K562 (cell line): Measurements from ENCODE around the gene MEDAG. TPM values are rescaled to one million over a fixed set of nuclear protein-coding genes. Genes with fewer than 3 reads are reported as not detected.

ENCODE experiments used
- ATAC-seq: fragments of 200-7000 bp; cut with Tn5 transposase; 3 replicates; pipeline ENCODE4 v1.9.1; 2020; ENCODE audit warnings: moderate library complexity
- BruUV-seq: library from RNA; stranded (reverse); fragments of 400-500 nt; replicated peaks from 2 replicates; lab custom pipeline; 2021; lab: Mats Ljungman, UMichigan
- CTCF ChIA-PET: fragments of 300-600 bp; formaldehyde crosslinking; extraction: SDS; loops from one replicate; lab custom pipeline; 2021; ENCODE audit warnings: low intra/inter-chr PET ratio; lab: Yijun Ruan, JAX
- POLR2A ChIA-PET: fragments of 300-600, 350-650 bp; sonication (Branson Sonifier 250); formaldehyde crosslinking; extraction: SDS; loops from one replicate; lab custom pipeline; 2021; ENCODE audit warnings: antibody characterized with exemption, inconsistent platforms; lab: Yijun Ruan, JAX
- DNase-seq, 4 experiments: peaks; one replicate each; pipeline versions ENCODE4 v3.0.0 to v3.0.0-alpha.2; 2011 to 2018; ENCODE audit warnings: low spot score in 3 of 4, mixed read lengths in 3 of 4; ENCODE audit errors: extremely low read depth in 1 of 4
- FAIRE-seq: peaks from 2 replicates; lab custom pipeline; 2011; peaks lifted over from hg19 to GRCh38; lab: Jason Lieb, UNC
- H2AFZ ChIP-seq: 2 replicates; pipeline ENCODE4 v1.6.0; 2011; ENCODE audit warnings: low read depth, low read length, control low read depth, inconsistent platforms
- H3K27ac ChIP-seq: fragments of 200-600 bp; 3 replicates; pipeline ENCODE4 v1.8.0; 2011; ENCODE audit warnings: low read depth, mild to moderate bottlenecking, control low read depth, inconsistent platforms, low read length, moderate library complexity, mixed read lengths; ENCODE audit errors: extremely low read depth
- H3K27me3 ChIP-seq, 2 experiments: fragments of 300-600 bp in 1 of 2; 2 replicates in 1 of 2; 3 replicates in 1 of 2; pipeline versions ENCODE4 v1.6.0 to v1.8.0; 2011; ENCODE audit warnings: inconsistent platforms in 2 of 2, low read length in 2 of 2, mild to moderate bottlenecking in 1 of 2, mixed read lengths in 1 of 2, moderate library complexity in 1 of 2; ENCODE audit not compliant: control insufficient read depth in 2 of 2, insufficient read depth in 2 of 2
- H3K36me3 ChIP-seq: fragments of 300-600 bp; 3 replicates; pipeline ENCODE4 v1.8.0; 2011; ENCODE audit warnings: mild to moderate bottlenecking, low read length, inconsistent platforms; ENCODE audit not compliant: control insufficient read depth, insufficient read depth
- H3K4me1 ChIP-seq, 2 experiments: fragments of 200-600 bp in 1 of 2; replicated peaks in 1 of 2; 2 replicates in 1 of 2; 3 replicates in 1 of 2; pipeline versions ENCODE4 v1.5.1 to v1.8.0; 2011; ENCODE audit warnings: inconsistent platforms in 2 of 2, low read length in 2 of 2, mild to moderate bottlenecking in 1 of 2, mixed read lengths in 1 of 2, moderate library complexity in 1 of 2; ENCODE audit not compliant: control insufficient read depth in 2 of 2, insufficient read depth in 2 of 2
- H3K4me2 ChIP-seq: 2 replicates; pipeline ENCODE4 v1.6.1; 2011; ENCODE audit warnings: low read length, control low read depth, inconsistent platforms, mixed read lengths; ENCODE audit not compliant: insufficient read depth
- H3K4me3 ChIP-seq: fragments of 200-600 bp; sonication (generic), shearing (Covaris generic); 2 replicates; pipeline ENCODE4 v1.5.1; 2016; ENCODE audit warnings: control low read depth, inconsistent platforms
- H3K79me2 ChIP-seq: fragments of 200-600 bp; 3 replicates; pipeline ENCODE4 v1.8.0; 2011; ENCODE audit warnings: low read length, inconsistent platforms; ENCODE audit not compliant: control insufficient read depth, insufficient read depth
- H3K9ac ChIP-seq, 2 experiments: 2 replicates each; pipeline versions ENCODE4 v1.6.0 to v1.6.1; 2011; ENCODE audit warnings: low read depth in 2 of 2, low read length in 2 of 2, control low read depth in 1 of 2, inconsistent platforms in 1 of 2, mild to moderate bottlenecking in 1 of 2, mixed read lengths in 1 of 2; ENCODE audit not compliant: insufficient read depth in 1 of 2
- H3K9me1 ChIP-seq: one replicate; pipeline ENCODE4 v1.6.0; 2011; ENCODE audit warnings: inconsistent platforms, mild to moderate bottlenecking, low read length, moderate library complexity; ENCODE audit not compliant: control insufficient read depth, insufficient read depth
- H3K9me3 ChIP-seq: replicated peaks from 2 replicates; pipeline ENCODE4 v1.5.1; 2011; ENCODE audit warnings: low read depth, low read length, inconsistent platforms; ENCODE audit not compliant: control insufficient read depth, insufficient read depth
- H4K20me1 ChIP-seq: replicated peaks from 2 replicates; pipeline ENCODE4 v1.6.1; 2011; ENCODE audit warnings: low read length, inconsistent platforms, mixed read lengths; ENCODE audit not compliant: control insufficient read depth, insufficient read depth
- NCOR1 ChIP-seq: fragments of 450-650 bp; IDR thresholded peaks from 2 replicates; pipeline ENCODE4 v1.6.1; 2016; ENCODE audit warnings: mild to moderate bottlenecking, moderate library complexity
- STAG1 ChIP-seq: sonication (generic); formaldehyde crosslinking; IDR thresholded peaks from 2 replicates; pipeline ENCODE4 v1.5.0; 2020; ENCODE audit warnings: missing genetic modification reagents, borderline replicate concordance
- ZBTB1 ChIP-seq: sonication (generic); formaldehyde crosslinking; IDR thresholded peaks from 2 replicates; pipeline ENCODE4 v1.8.1; 2023; ENCODE audit warnings: missing genetic modification reagents, low read depth, mild to moderate bottlenecking, borderline replicate concordance
- ZNF140 ChIP-seq: fragments of 250-450 bp; sonication (Bioruptor Pico); IDR thresholded peaks from 2 replicates; pipeline ENCODE4 v1.8.0; 2021; ENCODE audit warnings: moderate library complexity, mild to moderate bottlenecking, inconsistent platforms
- ZNF146 ChIP-seq: IDR thresholded peaks from one replicate; pipeline ENCODE4 v1.6.1; 2018; ENCODE audit warnings: missing compliant biosample characterization; ENCODE audit not compliant: unreplicated experiment
- ZNF324 ChIP-seq: fragments of 250-450 bp; sonication (Bioruptor Pico); IDR thresholded peaks from 2 replicates; pipeline ENCODE4 v1.4.0; 2020; ENCODE audit warnings: mild to moderate bottlenecking
- WGBS: fragments of 100-300 bp; shearing (Covaris generic); methylation state at CpG from one replicate; pipeline ENCODE4 v1.1.6; 2016; ENCODE audit warnings: low coverage, mixed read lengths; ENCODE audit not compliant: insufficient coverage; ENCODE audit errors: missing lambda C conversion rate; 5-methylcytosine and 5-hydroxymethylcytosine counted together
- in situ Hi-C: fragments of 300-500 bp; cut with MboI; formaldehyde crosslinking; loops from 4 replicates; pipeline ENCODE4 v1.15.0; 2018; ENCODE audit warnings: inconsistent platforms, mixed read lengths
- intact Hi-C: fragments of 100-400 bp; cut with micrococcal nuclease; formaldehyde crosslinking; loops from 2 replicates; pipeline ENCODE4 v1.14.2; 2022
- polyA plus RNA-seq, 8 experiments: library from polyadenylated mRNA; depleted of rRNA in 4 of 8; stranded (reverse) in 5 of 8; unstranded in 3 of 8; fragments of >200 nt; fragmentation: Nextera tagmentation in 2 of 8; fragmentation: Illumina TruSeq in 1 of 8; extraction: Ambion mirVana in 2 of 8; extraction: Trizol in 1 of 8; gene quantifications; 2 replicates each; pipeline versions ENCODE4 v1.2.1 to v1.2.3, GENCODE V29; 2011 to 2014; ENCODE audit warnings: inconsistent platforms in 1 of 8, missing spikeins in 1 of 8
- total RNA-seq, 7 experiments: library from RNA; depleted of rRNA in 6 of 7; stranded (reverse); fragments of >200 nt in 6 of 7; fragmentation: Illumina TruSeq in 2 of 7; extraction: Trizol in 2 of 7; gene quantifications; 2 replicates each; pipeline versions ENCODE4 v1.2.1 to v1.2.3, GENCODE V29; 2011 to 2021; ENCODE audit warnings: low replicate concordance in 1 of 7
- TF ChIP-seq, protein P1 (sequence below), 3 experiments: IDR thresholded peaks in 2 of 3; conservative IDR thresholded peaks in 1 of 3; 2 replicates each; pipeline ENCODE4 v1.5.1; 2011 to 2012; ENCODE audit warnings: low read length in 3 of 3, mild to moderate bottlenecking in 3 of 3, control low read depth in 2 of 3, improper control_type of control experiment in 1 of 3, inconsistent platforms in 1 of 3, low read depth in 1 of 3, mixed read lengths in 1 of 3, moderate library complexity in 1 of 3; ENCODE audit not compliant: insufficient read depth in 2 of 3
- TF ChIP-seq, protein P2 (sequence below): fragments of 250-450 bp; sonication (Bioruptor Pico); IDR thresholded peaks from 2 replicates; pipeline ENCODE4 v1.9.0; 2021; ENCODE audit warnings: mild to moderate bottlenecking
- TF ChIP-seq, protein P3 (sequence below): fragments of 150-350 bp; conservative IDR thresholded peaks from 2 replicates; pipeline ENCODE4 v1.6.1; 2014; ENCODE audit warnings: low read length
- TF ChIP-seq, protein P4 (sequence below): fragments of 250-450 bp; sonication (Bioruptor Pico); IDR thresholded peaks from 2 replicates; pipeline ENCODE4 v1.8.0; 2022; ENCODE audit warnings: inconsistent platforms

MEDAG gene
- total and polyA plus RNA-seq, 9 of the 15 experiments (the other 6 are each of a cell fraction or from before 2014, with no cell fraction given) = not detected

DNA sequence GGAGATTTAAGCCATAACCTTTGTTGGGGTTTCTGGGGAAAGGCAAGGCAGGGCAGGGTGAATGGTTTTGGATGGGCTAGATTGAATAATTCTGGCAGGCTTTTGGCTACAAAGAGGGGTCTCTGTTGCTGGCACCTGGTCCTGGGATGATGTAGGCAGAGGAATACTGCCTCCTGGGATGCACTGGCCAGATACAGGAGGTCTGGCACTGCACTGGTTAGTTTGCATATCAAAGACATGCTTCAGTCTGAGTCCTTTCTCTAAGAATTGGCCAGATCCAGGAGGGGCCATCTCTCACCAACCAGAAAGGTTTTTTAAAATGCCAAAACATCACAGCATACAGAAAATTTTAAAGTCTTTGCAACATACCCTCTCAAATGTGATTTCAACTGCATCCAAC lies 8.0 kb upstream of the MEDAG start (continued):
- TF ChIP-seq, protein P1, sequence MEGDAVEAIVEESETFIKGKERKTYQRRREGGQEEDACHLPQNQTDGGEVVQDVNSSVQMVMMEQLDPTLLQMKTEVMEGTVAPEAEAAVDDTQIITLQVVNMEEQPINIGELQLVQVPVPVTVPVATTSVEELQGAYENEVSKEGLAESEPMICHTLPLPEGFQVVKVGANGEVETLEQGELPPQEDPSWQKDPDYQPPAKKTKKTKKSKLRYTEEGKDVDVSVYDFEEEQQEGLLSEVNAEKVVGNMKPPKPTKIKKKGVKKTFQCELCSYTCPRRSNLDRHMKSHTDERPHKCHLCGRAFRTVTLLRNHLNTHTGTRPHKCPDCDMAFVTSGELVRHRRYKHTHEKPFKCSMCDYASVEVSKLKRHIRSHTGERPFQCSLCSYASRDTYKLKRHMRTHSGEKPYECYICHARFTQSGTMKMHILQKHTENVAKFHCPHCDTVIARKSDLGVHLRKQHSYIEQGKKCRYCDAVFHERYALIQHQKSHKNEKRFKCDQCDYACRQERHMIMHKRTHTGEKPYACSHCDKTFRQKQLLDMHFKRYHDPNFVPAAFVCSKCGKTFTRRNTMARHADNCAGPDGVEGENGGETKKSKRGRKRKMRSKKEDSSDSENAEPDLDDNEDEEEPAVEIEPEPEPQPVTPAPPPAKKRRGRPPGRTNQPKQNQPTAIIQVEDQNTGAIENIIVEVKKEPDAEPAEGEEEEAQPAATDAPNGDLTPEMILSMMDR (IDR thresholded peaks at IDR 0.05 in 2 of 3, conservative IDR thresholded peaks at IDR 0.05 in 1 of 3; ENCODE audit: insufficient read depth in 2 of 3, low read depth in 1 of 3, low read length in 3 of 3) = no peak
- TF ChIP-seq, protein P2, sequence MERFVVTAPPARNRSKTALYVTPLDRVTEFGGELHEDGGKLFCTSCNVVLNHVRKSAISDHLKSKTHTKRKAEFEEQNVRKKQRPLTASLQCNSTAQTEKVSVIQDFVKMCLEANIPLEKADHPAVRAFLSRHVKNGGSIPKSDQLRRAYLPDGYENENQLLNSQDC (CRISPR knock-in tag) = no peak
- TF ChIP-seq ZNF324 (CRISPR knock-in tag) (no peak), ZNF140 (CRISPR knock-in tag) (no peak)

GRCh38 chr13:30898678-30899241 lies 7.3 kb upstream of the MEDAG start:
- H3K27me3 ChIP-seq = no peaks in the 10 kb centered on the region; a peak in 1 of 5 replicates
- H3K4me2 ChIP-seq = no peak overlapping the region
- in situ Hi-C loops = no loop called here
- H3K79me2 ChIP-seq = no peaks in the 10 kb centered on the region
- no TSS peak for BruUV-seq
- no peak overlapping the region for H3K9ac ChIP-seq
- no peak overlapping the region for H2AFZ ChIP-seq
- WGBS = 0% methylated on average over 6 of the region's 7 CpGs
- FAIRE-seq (no peak), ATAC-seq (no peak), DNase-seq (no peak)
- CTCF ChIA-PET = no interaction called here
- no peaks in the 10 kb centered on the region for H3K4me1 ChIP-seq
- H4K20me1 ChIP-seq = no peaks in the 10 kb centered on the region
- POLR2A ChIA-PET = no interaction called here
- intact Hi-C loops = no loop called here
- H3K9me1 ChIP-seq = no peaks in the 10 kb centered on the region
- H3K27ac ChIP-seq = no peak overlapping the region
- H3K9me3 ChIP-seq = no peaks in the 10 kb centered on the region
- no peak overlapping the region for H3K4me3 ChIP-seq
- TF ChIP-seq, protein P3, sequence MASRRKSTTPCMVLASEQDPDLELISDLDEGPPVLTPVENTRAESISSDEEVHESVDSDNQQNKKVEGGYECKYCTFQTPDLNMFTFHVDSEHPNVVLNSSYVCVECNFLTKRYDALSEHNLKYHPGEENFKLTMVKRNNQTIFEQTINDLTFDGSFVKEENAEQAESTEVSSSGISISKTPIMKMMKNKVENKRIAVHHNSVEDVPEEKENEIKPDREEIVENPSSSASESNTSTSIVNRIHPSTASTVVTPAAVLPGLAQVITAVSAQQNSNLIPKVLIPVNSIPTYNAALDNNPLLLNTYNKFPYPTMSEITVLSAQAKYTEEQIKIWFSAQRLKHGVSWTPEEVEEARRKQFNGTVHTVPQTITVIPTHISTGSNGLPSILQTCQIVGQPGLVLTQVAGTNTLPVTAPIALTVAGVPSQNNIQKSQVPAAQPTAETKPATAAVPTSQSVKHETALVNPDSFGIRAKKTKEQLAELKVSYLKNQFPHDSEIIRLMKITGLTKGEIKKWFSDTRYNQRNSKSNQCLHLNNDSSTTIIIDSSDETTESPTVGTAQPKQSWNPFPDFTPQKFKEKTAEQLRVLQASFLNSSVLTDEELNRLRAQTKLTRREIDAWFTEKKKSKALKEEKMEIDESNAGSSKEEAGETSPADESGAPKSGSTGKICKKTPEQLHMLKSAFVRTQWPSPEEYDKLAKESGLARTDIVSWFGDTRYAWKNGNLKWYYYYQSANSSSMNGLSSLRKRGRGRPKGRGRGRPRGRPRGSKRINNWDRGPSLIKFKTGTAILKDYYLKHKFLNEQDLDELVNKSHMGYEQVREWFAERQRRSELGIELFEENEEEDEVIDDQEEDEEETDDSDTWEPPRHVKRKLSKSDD = no peak
- TF ChIP-seq ZBTB1 (CRISPR knock-in tag) (no peak), ZNF146 (CRISPR knock-in tag) (no peak), STAG1 (CRISPR knock-in tag) (no peak), NCOR1 (no peak)
- TF ChIP-seq, protein P4, sequence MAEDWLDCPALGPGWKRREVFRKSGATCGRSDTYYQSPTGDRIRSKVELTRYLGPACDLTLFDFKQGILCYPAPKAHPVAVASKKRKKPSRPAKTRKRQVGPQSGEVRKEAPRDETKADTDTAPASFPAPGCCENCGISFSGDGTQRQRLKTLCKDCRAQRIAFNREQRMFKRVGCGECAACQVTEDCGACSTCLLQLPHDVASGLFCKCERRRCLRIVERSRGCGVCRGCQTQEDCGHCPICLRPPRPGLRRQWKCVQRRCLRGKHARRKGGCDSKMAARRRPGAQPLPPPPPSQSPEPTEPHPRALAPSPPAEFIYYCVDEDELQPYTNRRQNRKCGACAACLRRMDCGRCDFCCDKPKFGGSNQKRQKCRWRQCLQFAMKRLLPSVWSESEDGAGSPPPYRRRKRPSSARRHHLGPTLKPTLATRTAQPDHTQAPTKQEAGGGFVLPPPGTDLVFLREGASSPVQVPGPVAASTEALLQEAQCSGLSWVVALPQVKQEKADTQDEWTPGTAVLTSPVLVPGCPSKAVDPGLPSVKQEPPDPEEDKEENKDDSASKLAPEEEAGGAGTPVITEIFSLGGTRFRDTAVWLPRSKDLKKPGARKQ (CRISPR knock-in tag) = no peak
- no peaks in the 10 kb centered on the region for H3K36me3 ChIP-seq
